22Rv1 (cell line): ENCODE data around the gene CEACAM20.
"Not testable (repeated sequence)": the region's sequence is repeated elsewhere in the genome, so short reads cannot be mapped to it uniquely, and the experiment has no call there.

Experiments used
- H3K27ac ChIP-seq: fragments of 450-650 bp; 2 replicates; pipeline ENCODE4 v1.5.1; 2017
- ZFX ChIP-seq: fragments of 450-650 bp; IDR thresholded peaks from 2 replicates; pipeline ENCODE4 v1.6.1; 2017; ENCODE audit warnings: antibody characterized with exemption, borderline replicate concordance
- TF ChIP-seq, protein P1 (sequence below): fragments of 450-650 bp; IDR thresholded peaks from 2 replicates; pipeline ENCODE4 v1.5.1; 2017; ENCODE audit warnings: mild to moderate bottlenecking

CEACAM20 gene

GRCh38 chr19:44557933-44558332 lies 28.5 kb upstream of the CEACAM20 start:
- TF ChIP-seq ZFX = no peak
- TF ChIP-seq, protein P1, sequence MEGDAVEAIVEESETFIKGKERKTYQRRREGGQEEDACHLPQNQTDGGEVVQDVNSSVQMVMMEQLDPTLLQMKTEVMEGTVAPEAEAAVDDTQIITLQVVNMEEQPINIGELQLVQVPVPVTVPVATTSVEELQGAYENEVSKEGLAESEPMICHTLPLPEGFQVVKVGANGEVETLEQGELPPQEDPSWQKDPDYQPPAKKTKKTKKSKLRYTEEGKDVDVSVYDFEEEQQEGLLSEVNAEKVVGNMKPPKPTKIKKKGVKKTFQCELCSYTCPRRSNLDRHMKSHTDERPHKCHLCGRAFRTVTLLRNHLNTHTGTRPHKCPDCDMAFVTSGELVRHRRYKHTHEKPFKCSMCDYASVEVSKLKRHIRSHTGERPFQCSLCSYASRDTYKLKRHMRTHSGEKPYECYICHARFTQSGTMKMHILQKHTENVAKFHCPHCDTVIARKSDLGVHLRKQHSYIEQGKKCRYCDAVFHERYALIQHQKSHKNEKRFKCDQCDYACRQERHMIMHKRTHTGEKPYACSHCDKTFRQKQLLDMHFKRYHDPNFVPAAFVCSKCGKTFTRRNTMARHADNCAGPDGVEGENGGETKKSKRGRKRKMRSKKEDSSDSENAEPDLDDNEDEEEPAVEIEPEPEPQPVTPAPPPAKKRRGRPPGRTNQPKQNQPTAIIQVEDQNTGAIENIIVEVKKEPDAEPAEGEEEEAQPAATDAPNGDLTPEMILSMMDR = no peak
- H3K27ac ChIP-seq = peak overlapping the region; percentile 56

- TF ChIP-seq, protein P1 = no peak
- no peak for TF ChIP-seq ZFX
- H3K27ac ChIP-seq = no peak overlapping the region
These were observed 25.3 kb upstream of the CEACAM20 start for GRCh38 chr19:44554641-44555246.

DNA sequence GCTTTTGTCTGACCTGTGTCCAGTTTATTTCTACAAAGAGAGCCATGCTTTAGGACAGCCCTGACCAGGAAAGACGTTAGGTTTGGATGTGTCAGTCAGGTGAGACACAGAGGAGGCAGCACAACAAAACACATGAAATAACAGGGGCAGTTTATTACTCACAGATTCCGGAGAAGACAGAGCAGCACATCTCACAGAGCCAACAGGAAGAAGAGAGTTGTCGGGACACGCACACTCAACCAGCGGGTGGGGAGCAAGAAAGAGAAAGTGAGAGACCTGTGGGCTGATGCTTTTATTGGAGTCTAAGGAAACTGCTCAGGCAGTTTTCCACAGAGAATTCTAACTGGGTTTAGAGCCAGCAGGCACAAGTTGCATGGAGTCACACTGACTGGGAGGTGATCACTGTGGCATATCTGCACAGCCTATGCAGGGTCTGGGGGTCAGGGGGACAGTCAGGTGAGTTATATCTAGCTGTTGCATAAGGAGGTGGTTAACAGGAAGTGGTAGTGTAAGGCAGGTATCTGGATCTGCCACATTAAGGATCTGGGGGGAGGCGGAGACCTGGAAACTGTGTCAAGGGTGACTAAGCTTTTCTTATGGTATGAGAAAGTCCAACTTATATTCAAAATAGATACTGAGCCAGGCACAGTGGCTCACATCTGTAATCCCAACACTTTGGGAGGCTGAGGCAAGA lies 24.1 kb upstream of the CEACAM20 start:
- no peak overlapping the region for H3K27ac ChIP-seq
- TF ChIP-seq, protein P1 = no peak
- no peak for TF ChIP-seq ZFX

- H3K27ac ChIP-seq = no peak overlapping the region
- TF ChIP-seq ZFX = no peak
- TF ChIP-seq, protein P1 = peak; percentile 82
These were observed 22.8 kb upstream of the CEACAM20 start for GRCh38 chr19:44552324-44552723.

DNA sequence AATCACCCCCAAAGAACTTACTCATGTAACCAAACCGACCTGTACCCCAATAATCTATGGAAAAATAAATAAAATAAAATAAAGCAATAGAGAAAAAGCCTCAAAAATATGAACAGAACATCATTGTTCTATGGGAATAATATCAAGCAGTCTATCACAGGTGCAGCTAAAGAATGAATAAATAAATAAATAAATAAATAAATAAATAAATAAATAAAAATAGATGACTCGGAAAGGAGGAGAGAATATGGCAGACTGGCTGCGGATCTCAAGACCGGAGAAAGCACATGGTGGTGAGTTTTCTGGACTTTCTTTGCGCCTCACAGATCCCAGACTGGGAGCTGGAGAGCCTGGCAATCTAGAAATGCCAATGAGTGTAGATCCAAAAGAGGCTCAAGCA lies 22.4 kb upstream of the CEACAM20 start:
- TF ChIP-seq, protein P1 = no peak
- TF ChIP-seq ZFX = no peak
- no peak overlapping the region for H3K27ac ChIP-seq

- not testable (repeated sequence) for H3K27ac ChIP-seq
These were observed 21.5 kb upstream of the CEACAM20 start for GRCh38 chr19:44550976-44551375.

- H3K27ac ChIP-seq = no peak overlapping the region
- TF ChIP-seq, protein P1 = no peak
- no peak for TF ChIP-seq ZFX
These were observed 20.0 kb upstream of the CEACAM20 start for GRCh38 chr19:44549507-44549906.
